H1 (cell line): ENCODE measurements around the gene DNM2. TPM values are rescaled to one million over a fixed set of nuclear protein-coding genes. Genes with fewer than 3 reads are reported as not detected.

Experiments used
- CTCF ChIA-PET: fragments of 300-600 bp; sonication (Branson Sonifier 250); formaldehyde crosslinking; loops from one replicate; lab custom pipeline; 2021; ENCODE audit not compliant: partially characterized antibody; lab: Charles Lee
- POLR2A ChIA-PET: fragments of 300-600 bp; sonication (Branson Sonifier 250); formaldehyde crosslinking; loops from one replicate; lab custom pipeline; 2021; ENCODE audit warnings: inconsistent platforms; ENCODE audit not compliant: partially characterized antibody; lab: Charles Lee
- DNase-seq, 2 experiments: peaks; one replicate each; pipeline versions ENCODE4 v3.0.0 to v3.0.0-alpha.2; 2010 to 2022; ENCODE audit warnings: low spot score in 2 of 2, low read depth in 1 of 2, mixed read lengths in 1 of 2
- FAIRE-seq: peaks from 2 replicates; lab custom pipeline; 2011; peaks lifted over from hg19 to GRCh38; lab: Jason Lieb, UNC
- H2AFZ ChIP-seq: 2 replicates; pipeline ENCODE4 v1.8.1; 2012; ENCODE audit warnings: low read length, inconsistent platforms
- H2AK5ac ChIP-seq: 2 replicates; pipeline ENCODE4 v1.6.1; 2013; ENCODE audit warnings: low read depth, low read length
- H2BK120ac ChIP-seq: replicated peaks from 2 replicates; pipeline ENCODE3; 2013; ENCODE audit warnings: low read depth, low read length, inconsistent platforms
- H2BK12ac ChIP-seq: 2 replicates; pipeline ENCODE4 v1.6.1; 2013; ENCODE audit warnings: low read depth, low read length
- H2BK15ac ChIP-seq: 2 replicates; pipeline ENCODE4 v1.6.1; 2013; ENCODE audit warnings: low read length
- H2BK20ac ChIP-seq: 2 replicates; pipeline ENCODE4 v1.6.1; 2013; ENCODE audit warnings: low read length
- H2BK5ac ChIP-seq: 2 replicates; pipeline ENCODE4 v1.6.1; 2013; ENCODE audit warnings: low read depth, low read length
- H3K14ac ChIP-seq: 2 replicates; pipeline ENCODE4 v1.6.1; 2013; ENCODE audit warnings: inconsistent platforms; ENCODE audit not compliant: insufficient read length
- H3K18ac ChIP-seq: 2 replicates; pipeline ENCODE4 v1.6.1; 2013; ENCODE audit warnings: low read length; ENCODE audit errors: extremely low read depth
- H3K23ac ChIP-seq: 2 replicates; pipeline ENCODE4 v1.6.1; 2013; ENCODE audit warnings: inconsistent platforms; ENCODE audit not compliant: insufficient read length
- H3K23me2 ChIP-seq: 2 replicates; pipeline ENCODE4 v1.6.1; 2013; ENCODE audit warnings: low read depth, low read length
- H3K27ac ChIP-seq: 2 replicates; pipeline ENCODE4 v1.6.1; 2011; ENCODE audit warnings: low read depth, low read length, inconsistent platforms
- H3K27me3 ChIP-seq, 4 experiments: replicated peaks in 1 of 4; 1 replicate in 1 of 4; 2 replicates in 3 of 4; pipeline versions ENCODE4 v1.6.1 to v1.8.1; 2011 to 2013; ENCODE audit warnings: low read length in 3 of 4, mild to moderate bottlenecking in 3 of 4, inconsistent platforms in 2 of 4, mixed read lengths in 2 of 4, moderate library complexity in 1 of 4; ENCODE audit not compliant: control insufficient read depth in 3 of 4, insufficient read depth in 3 of 4; ENCODE audit errors: extremely low read depth in 1 of 4
- H3K36me3 ChIP-seq, 4 experiments: 2 replicates each; pipeline versions ENCODE4 v1.6.1 to v1.8.1; 2011 to 2013; ENCODE audit warnings: mild to moderate bottlenecking in 4 of 4, low read length in 3 of 4, moderate library complexity in 2 of 4, control low read depth in 1 of 4, inconsistent platforms in 1 of 4; ENCODE audit not compliant: insufficient read depth in 4 of 4, control insufficient read depth in 2 of 4
- H3K4ac ChIP-seq: replicated peaks from 2 replicates; pipeline ENCODE3; 2013; ENCODE audit warnings: low read length, low read depth, mixed read lengths, inconsistent platforms; ENCODE audit not compliant: insufficient read length
- H3K4me1 ChIP-seq, 4 experiments: replicated peaks in 1 of 4; 1 replicate in 1 of 4; 2 replicates in 3 of 4; pipeline versions ENCODE4 v1.6.1 to v1.8.1; 2011 to 2013; ENCODE audit warnings: low read length in 3 of 4, inconsistent platforms in 2 of 4, mixed read lengths in 1 of 4; ENCODE audit not compliant: insufficient read depth in 4 of 4, control insufficient read depth in 3 of 4
- H3K4me2 ChIP-seq, 2 experiments: 2 replicates each; pipeline versions ENCODE4 v1.6.1 to v1.8.1; 2011 to 2013; ENCODE audit warnings: low read depth in 2 of 2, low read length in 2 of 2, control low read depth in 1 of 2, inconsistent platforms in 1 of 2, mild to moderate bottlenecking in 1 of 2; ENCODE audit not compliant: insufficient read depth in 1 of 2
- H3K4me3 ChIP-seq, 4 experiments: fragments of 200-600, 300-600 bp in 1 of 4; sonication (generic), shearing (Covaris generic), sonication (Bioruptor Twin) in 1 of 4; 2 replicates each; pipeline versions ENCODE4 v1.5.1 to v1.8.1; 2011 to 2016; ENCODE audit warnings: low read length in 4 of 4, low read depth in 3 of 4, control low read depth in 2 of 4, inconsistent platforms in 2 of 4, mild to moderate bottlenecking in 2 of 4, mixed read lengths in 1 of 4, moderate library complexity in 1 of 4; ENCODE audit not compliant: insufficient read depth in 2 of 4; ENCODE audit errors: extremely low read depth in 1 of 4
- H3K56ac ChIP-seq: replicated peaks from 2 replicates; pipeline ENCODE3; 2013; ENCODE audit warnings: low read depth, mild to moderate bottlenecking, mixed read lengths, low read length, inconsistent platforms; ENCODE audit not compliant: insufficient read length
- H3K79me1 ChIP-seq: 2 replicates; pipeline ENCODE4 v1.6.1; 2013; ENCODE audit warnings: low read depth, low read length, control low read depth
- H3K79me2 ChIP-seq, 2 experiments: 2 replicates each; pipeline versions ENCODE4 v1.6.1 to v1.8.1; 2012 to 2013; ENCODE audit warnings: low read length in 2 of 2, mild to moderate bottlenecking in 2 of 2, inconsistent platforms in 1 of 2; ENCODE audit not compliant: insufficient read depth in 2 of 2, control insufficient read depth in 1 of 2
- H3K9ac ChIP-seq, 4 experiments: replicated peaks in 1 of 4; 1 replicate in 1 of 4; 2 replicates in 3 of 4; pipeline versions ENCODE4 v1.6.1 to v1.8.1; 2011 to 2013; ENCODE audit warnings: low read depth in 3 of 4, low read length in 3 of 4, control low read depth in 2 of 4, mild to moderate bottlenecking in 2 of 4, moderate library complexity in 2 of 4, inconsistent platforms in 1 of 4; ENCODE audit errors: extremely low read depth in 1 of 4
- H3K9me3 ChIP-seq, 2 experiments: 2 replicates each; pipeline versions ENCODE4 v1.6.1 to v1.8.1; 2012 to 2013; ENCODE audit warnings: mild to moderate bottlenecking in 2 of 2, moderate library complexity in 2 of 2, control low read depth in 1 of 2, inconsistent platforms in 1 of 2, low read depth in 1 of 2, low read length in 1 of 2, mixed read lengths in 1 of 2; ENCODE audit not compliant: insufficient read depth in 2 of 2
- H4K20me1 ChIP-seq, 2 experiments: replicated peaks in 1 of 2; 2 replicates each; pipeline versions ENCODE3 to v1.8.1; 2011 to 2013; ENCODE audit warnings: inconsistent platforms in 2 of 2, low read length in 2 of 2, mild to moderate bottlenecking in 1 of 2; ENCODE audit not compliant: insufficient read depth in 2 of 2, control insufficient read depth in 1 of 2
- H4K5ac ChIP-seq: 2 replicates; pipeline ENCODE4 v1.6.1; 2013; ENCODE audit warnings: low read length, low read depth, mixed read lengths, inconsistent platforms; ENCODE audit not compliant: insufficient read length
- H4K8ac ChIP-seq: 2 replicates; pipeline ENCODE4 v1.8.0; 2013; ENCODE audit warnings: mild to moderate bottlenecking, moderate library complexity, low read length, inconsistent platforms; ENCODE audit not compliant: insufficient read depth; ENCODE audit errors: extremely low read depth
- H4K91ac ChIP-seq: replicated peaks from 2 replicates; pipeline ENCODE3; 2013; ENCODE audit warnings: low read length, mixed read lengths, inconsistent platforms; ENCODE audit not compliant: insufficient read length
- ASH2L ChIP-seq: fragments of 200-600, 300-600 bp; sonication (generic); IDR thresholded peaks from one replicate; pipeline ENCODE4 v1.7.1; 2017; ENCODE audit warnings: low read length
- BACH1 ChIP-seq: IDR thresholded peaks from 2 replicates; pipeline ENCODE4 v1.6.1; 2012; ENCODE audit warnings: low read length, improper control_type of control experiment
- CTBP2 ChIP-seq: IDR thresholded peaks from 2 replicates; pipeline ENCODE4 v1.7.0; 2011; ENCODE audit warnings: borderline replicate concordance, mild to moderate bottlenecking, moderate library complexity, mixed read lengths, low read length; ENCODE audit not compliant: insufficient read depth, insufficient read length
- EZH2 ChIP-seq: fragments of 200-600 bp; sonication (generic); IDR thresholded peaks from 2 replicates; pipeline ENCODE4 v1.7.1; 2012; ENCODE audit warnings: low read depth, mild to moderate bottlenecking, moderate library complexity, low read length, inconsistent platforms; ENCODE audit not compliant: severe bottlenecking
- HDAC2 ChIP-seq, 2 experiments: fragments of 300-600 bp in 1 of 2; sonication (generic) in 1 of 2; IDR thresholded peaks; 2 replicates each; pipeline ENCODE4 v1.6.1; 2011 to 2012; ENCODE audit warnings: low read depth in 2 of 2, low read length in 2 of 2, mild to moderate bottlenecking in 2 of 2, moderate library complexity in 2 of 2, borderline replicate concordance in 1 of 2, inconsistent platforms in 1 of 2
- PHF8 ChIP-seq: fragments of 200-600 bp; sonication (generic); conservative IDR thresholded peaks from 2 replicates; pipeline ENCODE4 v1.7.1; 2012; ENCODE audit warnings: low read depth, mild to moderate bottlenecking, inconsistent platforms, low read length, moderate library complexity
- RFX5 ChIP-seq: IDR thresholded peaks from 2 replicates; pipeline ENCODE4 v1.6.1; 2011; ENCODE audit warnings: low read depth, low read length, improper control_type of control experiment, borderline replicate concordance
- SIN3A ChIP-seq, 2 experiments: IDR thresholded peaks in 1 of 2; conservative IDR thresholded peaks in 1 of 2; 2 replicates each; pipeline ENCODE4 v1.6.1; 2011 to 2012; ENCODE audit warnings: low read length in 2 of 2, improper control_type of control experiment in 1 of 2, low read depth in 1 of 2, mild to moderate bottlenecking in 1 of 2
- TBP ChIP-seq: IDR thresholded peaks from 2 replicates; pipeline ENCODE4 v1.6.1; 2011; ENCODE audit warnings: low read depth, low read length, improper control_type of control experiment
- WGBS, 2 experiments: shearing (Covaris generic) in 1 of 2; methylation state at CpG; one replicate each; pipeline versions ENCODE4 v1.1.6 to v1.1.7; 2013 to 2015; ENCODE audit warnings: low lambda C conversion rate in 2 of 2, mixed read lengths in 2 of 2, inconsistent platforms in 1 of 2, low coverage in 1 of 2, missing lambda C conversion rate in 1 of 2; ENCODE audit not compliant: insufficient replicate concordance in 2 of 2, insufficient coverage in 1 of 2, insufficient read length in 1 of 2; ENCODE audit errors: extremely low coverage in 1 of 2, missing lambda C conversion rate in 1 of 2; 5-methylcytosine and 5-hydroxymethylcytosine counted together
- polyA plus RNA-seq, 7 experiments: library from polyadenylated mRNA; depleted of rRNA in 3 of 7; stranded (reverse) in 5 of 7; unstranded in 2 of 7; fragments of >200 nt in 5 of 7; fragments of 200-250 nt in 2 of 7; gene quantifications; 1 replicate in 5 of 7; 2 replicates in 1 of 7; 4 replicates in 1 of 7; pipeline versions ENCODE4 v1.2.1 to v1.2.3, GENCODE V29; 2011 to 2013; ENCODE audit warnings: missing spikeins in 2 of 7, mixed read lengths in 2 of 7
- total RNA-seq: library from RNA; stranded (reverse); fragmentation: NEBNext Ultra II Directional; extraction: Animal tissue kit (Norgen Biotek cat#: 25700); gene quantifications from 2 replicates; pipeline ENCODE4 v1.2.1, GENCODE V29; 2021
- TF ChIP-seq, protein P1 (sequence below): IDR thresholded peaks from 2 replicates; pipeline ENCODE4 v1.6.1; 2011; ENCODE audit warnings: low read depth, mild to moderate bottlenecking, low read length; ENCODE audit not compliant: insufficient read depth

DNM2 gene
- total and polyA plus RNA-seq, 2 of the 8 experiments (the other 6 are each of a cell fraction or from before 2014, with no cell fraction given): 61.9 to 120 TPM

DNA sequence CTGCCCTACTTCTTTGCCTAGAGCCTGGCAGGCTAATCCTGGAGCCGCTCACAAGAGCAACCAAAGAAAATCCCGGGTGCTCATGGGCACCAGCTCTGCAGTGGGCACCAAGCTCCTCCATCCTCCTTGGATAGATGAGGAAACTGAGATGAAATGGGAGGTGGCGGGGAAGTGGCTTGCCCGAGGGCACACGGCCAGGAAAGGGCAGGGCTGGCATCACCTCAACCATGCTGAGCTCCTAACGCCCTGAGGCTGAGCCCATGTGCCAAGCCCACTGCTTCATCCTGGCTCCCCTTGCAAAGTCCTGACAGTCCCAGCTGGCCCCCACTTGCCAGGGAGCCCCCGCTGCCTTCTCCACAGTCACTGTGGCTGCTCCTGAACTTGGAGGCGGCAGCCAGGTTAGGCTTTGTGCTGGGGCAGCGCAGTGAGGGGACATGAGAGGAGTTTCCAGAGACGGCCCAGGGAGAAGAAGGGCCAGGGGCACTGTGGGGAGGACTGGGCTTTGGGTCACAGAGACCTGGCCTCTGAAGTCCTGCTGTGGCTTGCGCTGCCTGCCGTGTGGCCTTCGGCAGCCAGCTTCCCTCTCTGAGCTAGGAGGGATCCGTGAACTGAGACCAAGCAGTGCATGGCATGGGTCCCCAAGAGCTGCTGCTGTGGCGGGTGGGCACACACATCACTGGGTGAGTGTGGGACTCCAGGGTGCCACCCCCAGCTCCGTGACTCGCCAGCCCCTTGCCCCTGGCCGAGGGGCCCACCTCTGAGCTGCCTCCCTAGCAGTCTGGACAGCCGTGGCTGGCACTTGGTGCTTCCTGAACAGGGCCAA lies 100.6 kb downstream of the DNM2 start:
- H3K4ac ChIP-seq: no peak overlapping the region
- ChIA-PET CTCF (interaction anchor here (0.6 to 1.0 kb wide), 3 partner anchors 11 to 88 kb away, joined by 3 read pairs; no protein-coding TSS in a partner anchor), POLR2A (interaction anchor here (0.6 to 1.1 kb wide), 2 partner anchors 13 to 40 kb away, joined by 3 read pairs; no protein-coding TSS in a partner anchor)
- peaks cover 1 to 8% of the 10 kb centered on the region in 2 experiments for H4K20me1 ChIP-seq
- no peak for FAIRE-seq
- H3K27me3 ChIP-seq: no peaks in the 10 kb centered on the region
- H3K36me3 ChIP-seq: peaks cover 4 to 11% (median 8%) of the 10 kb centered on the region in 4 experiments; a peak in 5 of 8 replicates
- H4K5ac ChIP-seq: no peak overlapping the region
- H2BK5ac ChIP-seq: no peak overlapping the region
- H3K79me2 ChIP-seq: no peaks in the 10 kb centered on the region
- no peaks in the 10 kb centered on the region; a peak in 1 of 7 replicates for H3K4me1 ChIP-seq
- H3K9me3 ChIP-seq: no peaks in the 10 kb centered on the region
- no peak overlapping the region for H3K14ac ChIP-seq
- WGBS, 2 experiments: 92% methylated on average over 18 of the region's 19 CpGs; no CpG with 5 or more reads in 1 of the 2 experiments
- DNase-seq: no peak
- H4K8ac ChIP-seq: 0 out of 2 replicates have a peak overlapping the region, but pooled peaks have one; percentile 16
- H2BK12ac ChIP-seq: no peak overlapping the region
- H3K23me2 ChIP-seq: no peaks in the 10 kb centered on the region
- no peak overlapping the region for H3K56ac ChIP-seq
- H2BK15ac ChIP-seq: no peak overlapping the region
- no peak overlapping the region for H2BK20ac ChIP-seq
- H3K23ac ChIP-seq: no peak overlapping the region
- H2AFZ ChIP-seq: no peak overlapping the region
- H4K91ac ChIP-seq: no peak overlapping the region
- H3K27ac ChIP-seq: no peak overlapping the region
- H3K4me3 ChIP-seq: no peak overlapping the region
- no peak overlapping the region for H2BK120ac ChIP-seq
- no peak overlapping the region for H3K9ac ChIP-seq
- H2AK5ac ChIP-seq: no peak overlapping the region
- H3K79me1 ChIP-seq: no peaks in the 10 kb centered on the region
- no peak overlapping the region for H3K4me2 ChIP-seq
- no peak overlapping the region for H3K18ac ChIP-seq
- no peak for TF ChIP-seq EZH2
- TF ChIP-seq ASH2L: no peak
- no peak for TF ChIP-seq HDAC2 (IDR thresholded peaks at IDR 0.05; ENCODE audit: borderline replicate concordance in 1 of 2, low read depth in 2 of 2, low read length in 2 of 2)
- TF ChIP-seq PHF8: no peak
- TF ChIP-seq TBP: no peak
- no peak for TF ChIP-seq SIN3A (conservative IDR thresholded peaks at IDR 0.05 in 1 of 2, IDR thresholded peaks at IDR 0.05 in 1 of 2; ENCODE audit: low read depth in 1 of 2, low read length in 2 of 2)
- no peak for TF ChIP-seq BACH1
- TF ChIP-seq, protein P1, sequence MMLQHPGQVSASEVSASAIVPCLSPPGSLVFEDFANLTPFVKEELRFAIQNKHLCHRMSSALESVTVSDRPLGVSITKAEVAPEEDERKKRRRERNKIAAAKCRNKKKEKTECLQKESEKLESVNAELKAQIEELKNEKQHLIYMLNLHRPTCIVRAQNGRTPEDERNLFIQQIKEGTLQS: no peak
- no peak for TF ChIP-seq RFX5
- TF ChIP-seq CTBP2: no peak
